Parathyroid adenoma (tissue), 2 donors: ENCODE measurements around the gene SPAG16.

ENCODE experiments used
- H2AFZ ChIP-seq: fragments of 300-600 bp; sonication (generic); one replicate; pipeline ENCODE4 v1.7.0; 2017; ENCODE audit warnings: antibody characterized with exemption, mild to moderate bottlenecking
- H3K27ac ChIP-seq: fragments of 300-600 bp; sonication (generic); one replicate; pipeline ENCODE4 v1.7.0; 2017
- H3K27me3 ChIP-seq: fragments of 300-600 bp; sonication (generic); one replicate; pipeline ENCODE4 v1.7.0; 2017; ENCODE audit warnings: low read length; ENCODE audit not compliant: control insufficient read depth, insufficient read depth
- H3K36me3 ChIP-seq: fragments of 300-600 bp; sonication (generic); one replicate; pipeline ENCODE4 v1.7.0; 2017; ENCODE audit warnings: low read length; ENCODE audit not compliant: control insufficient read depth, insufficient read depth
- H3K4me1 ChIP-seq: fragments of 300-600 bp; sonication (generic); one replicate; pipeline ENCODE4 v1.7.0; 2017; ENCODE audit warnings: control low read depth
- H3K4me2 ChIP-seq: fragments of 300-600 bp; sonication (generic); one replicate; pipeline ENCODE4 v1.7.0; 2017; ENCODE audit warnings: low read length
- H3K4me3 ChIP-seq: fragments of 300-600 bp; sonication (generic); one replicate; pipeline ENCODE4 v1.7.0; 2017; ENCODE audit warnings: low read depth, low read length
- H3K79me2 ChIP-seq: fragments of 300-600 bp; sonication (generic); one replicate; pipeline ENCODE4 v1.7.0; 2017; ENCODE audit warnings: control low read depth
- H3K9ac ChIP-seq: fragments of 300-600 bp; sonication (generic); one replicate; pipeline ENCODE4 v1.7.0; 2017; ENCODE audit warnings: mild to moderate bottlenecking
- H3K9me3 ChIP-seq: fragments of 300-600 bp; sonication (generic); one replicate; pipeline ENCODE4 v1.7.0; 2017; ENCODE audit warnings: low read length; ENCODE audit not compliant: control insufficient read depth
- TF ChIP-seq, protein P1 (sequence below): fragments of 300-600 bp; sonication (generic); IDR thresholded peaks from one replicate; pipeline ENCODE4 v1.7.0; 2017; ENCODE audit warnings: antibody characterized with exemption, mild to moderate bottlenecking
- donor health status: primary hyperparathyroidism.

The SPAG16 gene

DNA sequence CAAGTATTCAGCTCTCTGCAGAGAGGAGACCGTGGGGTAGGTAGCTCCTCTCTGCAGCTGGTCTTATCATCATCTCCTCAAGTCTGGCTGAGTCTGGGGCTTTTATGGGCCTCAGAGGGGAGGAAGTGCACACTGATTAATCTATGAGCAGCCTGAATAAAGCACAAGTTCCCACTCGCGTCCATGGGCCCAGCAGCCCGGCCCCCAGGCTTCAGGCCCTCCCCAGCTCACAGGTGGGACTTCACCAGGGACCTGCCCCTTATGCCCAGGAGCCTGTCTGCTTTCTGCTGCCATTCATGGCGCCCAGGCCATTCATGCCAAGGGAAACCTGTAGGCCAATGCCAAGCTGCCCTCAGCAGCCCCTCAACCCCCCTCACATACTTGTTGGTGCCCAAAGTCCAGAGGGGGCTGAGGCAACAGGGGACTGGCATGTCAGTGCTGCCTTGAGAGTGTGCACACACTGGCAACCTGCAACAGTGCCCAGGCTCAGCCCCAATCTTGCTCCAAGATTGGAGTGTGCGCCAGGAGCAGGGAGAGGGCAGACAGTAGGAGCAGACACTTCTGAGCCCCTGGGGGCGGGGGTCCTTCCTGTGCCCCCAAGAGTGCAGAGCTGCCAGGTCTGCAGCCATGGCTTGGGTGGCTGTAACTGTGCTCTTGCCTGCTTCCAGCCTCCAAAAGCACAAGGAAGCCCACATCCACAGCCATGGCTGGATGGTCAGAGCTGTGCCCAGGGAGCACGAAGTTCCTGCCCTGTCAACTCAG is 751.0 kb downstream of the SPAG16 start:
- no peak overlapping the region for H3K27ac ChIP-seq
- TF ChIP-seq, protein P1, sequence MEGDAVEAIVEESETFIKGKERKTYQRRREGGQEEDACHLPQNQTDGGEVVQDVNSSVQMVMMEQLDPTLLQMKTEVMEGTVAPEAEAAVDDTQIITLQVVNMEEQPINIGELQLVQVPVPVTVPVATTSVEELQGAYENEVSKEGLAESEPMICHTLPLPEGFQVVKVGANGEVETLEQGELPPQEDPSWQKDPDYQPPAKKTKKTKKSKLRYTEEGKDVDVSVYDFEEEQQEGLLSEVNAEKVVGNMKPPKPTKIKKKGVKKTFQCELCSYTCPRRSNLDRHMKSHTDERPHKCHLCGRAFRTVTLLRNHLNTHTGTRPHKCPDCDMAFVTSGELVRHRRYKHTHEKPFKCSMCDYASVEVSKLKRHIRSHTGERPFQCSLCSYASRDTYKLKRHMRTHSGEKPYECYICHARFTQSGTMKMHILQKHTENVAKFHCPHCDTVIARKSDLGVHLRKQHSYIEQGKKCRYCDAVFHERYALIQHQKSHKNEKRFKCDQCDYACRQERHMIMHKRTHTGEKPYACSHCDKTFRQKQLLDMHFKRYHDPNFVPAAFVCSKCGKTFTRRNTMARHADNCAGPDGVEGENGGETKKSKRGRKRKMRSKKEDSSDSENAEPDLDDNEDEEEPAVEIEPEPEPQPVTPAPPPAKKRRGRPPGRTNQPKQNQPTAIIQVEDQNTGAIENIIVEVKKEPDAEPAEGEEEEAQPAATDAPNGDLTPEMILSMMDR: no peak
- no peak overlapping the region for H2AFZ ChIP-seq
- no peaks in the 10 kb centered on the region for H3K79me2 ChIP-seq
- no peaks in the 10 kb centered on the region for H3K4me1 ChIP-seq
- H3K4me2 ChIP-seq: no peak overlapping the region
- no peak overlapping the region for H3K4me3 ChIP-seq
- H3K9ac ChIP-seq: no peak overlapping the region
- H3K27me3 ChIP-seq: no peaks in the 10 kb centered on the region
- no peaks in the 10 kb centered on the region for H3K36me3 ChIP-seq
- no peaks in the 10 kb centered on the region for H3K9me3 ChIP-seq

DNA sequence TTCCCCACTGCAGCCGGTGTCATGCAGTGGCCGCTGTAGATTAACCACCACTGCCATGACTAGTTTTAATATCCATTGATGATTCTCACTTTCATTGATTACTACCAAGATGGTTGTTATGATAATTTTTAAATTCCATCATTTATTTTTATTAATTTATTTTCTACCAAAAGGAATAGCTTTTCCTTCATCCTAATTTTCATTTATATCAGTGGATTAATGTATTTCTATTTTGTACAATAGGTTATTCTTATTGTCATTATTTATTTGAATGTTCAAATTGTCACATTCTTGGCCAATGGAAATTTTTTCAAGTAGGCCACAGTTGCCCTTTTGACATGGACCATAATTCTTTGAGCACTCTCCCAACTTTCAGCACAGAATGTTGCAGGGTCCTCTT is 751.7 kb downstream of the SPAG16 start:
- H3K9me3 ChIP-seq: no peaks in the 10 kb centered on the region
- no peaks in the 10 kb centered on the region for H3K27me3 ChIP-seq
- no peak overlapping the region for H3K4me3 ChIP-seq
- TF ChIP-seq, protein P1: no peak
- no peaks in the 10 kb centered on the region for H3K79me2 ChIP-seq
- no peak overlapping the region for H3K9ac ChIP-seq
- H2AFZ ChIP-seq: no peak overlapping the region
- no peak overlapping the region for H3K4me2 ChIP-seq
- no peaks in the 10 kb centered on the region for H3K36me3 ChIP-seq
- no peaks in the 10 kb centered on the region for H3K4me1 ChIP-seq
- H3K27ac ChIP-seq: no peak overlapping the region

DNA sequence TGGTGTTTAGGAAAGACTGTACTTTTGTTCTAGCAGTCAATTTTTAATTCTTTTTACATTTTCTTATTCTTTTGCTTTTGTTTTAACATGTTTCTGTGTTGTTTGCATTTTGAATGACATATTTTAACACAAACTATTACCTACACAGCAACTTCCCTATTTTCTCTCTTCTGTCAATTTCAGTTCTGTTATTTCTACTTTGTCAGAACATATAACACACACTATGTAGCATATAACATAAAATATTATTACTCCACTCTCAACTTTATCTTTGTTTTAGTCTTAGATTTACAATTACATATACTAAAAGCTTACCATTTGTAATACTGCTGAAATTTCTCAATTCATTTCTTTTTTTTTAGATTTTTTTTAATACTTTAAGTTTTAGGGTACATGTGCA is 753.9 kb downstream of the SPAG16 start:
- H3K27me3 ChIP-seq: no peaks in the 10 kb centered on the region
- H3K4me1 ChIP-seq: no peaks in the 10 kb centered on the region
- no peaks in the 10 kb centered on the region for H3K9me3 ChIP-seq
- H3K4me2 ChIP-seq: no peak overlapping the region
- no peaks in the 10 kb centered on the region for H3K36me3 ChIP-seq
- no peak overlapping the region for H3K4me3 ChIP-seq
- H3K9ac ChIP-seq: no peak overlapping the region
- TF ChIP-seq, protein P1: no peak
- H3K79me2 ChIP-seq: no peaks in the 10 kb centered on the region
- H2AFZ ChIP-seq: no peak overlapping the region
- no peak overlapping the region for H3K27ac ChIP-seq

DNA sequence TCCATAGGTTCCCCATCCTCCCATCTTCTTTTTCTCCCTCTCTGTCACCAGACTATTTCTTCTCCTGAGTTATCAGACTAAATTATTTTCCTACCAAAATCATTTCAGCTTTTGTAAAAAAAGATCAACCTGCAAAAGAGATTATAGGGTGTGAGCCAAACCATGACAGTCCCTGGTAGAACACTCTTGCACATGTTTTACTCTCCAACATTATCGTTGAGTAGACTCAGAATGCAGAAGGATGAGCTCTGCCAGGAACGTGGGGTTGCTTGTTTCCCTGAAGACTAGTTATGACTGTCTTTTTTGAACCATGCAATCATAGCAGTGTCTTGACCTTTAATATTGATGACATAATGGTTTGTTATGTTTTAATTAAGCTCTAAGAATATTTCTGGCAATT is 766.5 kb downstream of the SPAG16 start:
- no peaks in the 10 kb centered on the region for H3K4me1 ChIP-seq
- no peaks in the 10 kb centered on the region for H3K27me3 ChIP-seq
- H3K9ac ChIP-seq: no peak overlapping the region
- no peaks in the 10 kb centered on the region for H3K9me3 ChIP-seq
- H3K36me3 ChIP-seq: no peaks in the 10 kb centered on the region
- TF ChIP-seq, protein P1: no peak
- H3K4me2 ChIP-seq: no peak overlapping the region
- no peak overlapping the region for H3K27ac ChIP-seq
- H3K4me3 ChIP-seq: no peak overlapping the region
- no peak overlapping the region for H2AFZ ChIP-seq
- no peaks in the 10 kb centered on the region for H3K79me2 ChIP-seq

DNA sequence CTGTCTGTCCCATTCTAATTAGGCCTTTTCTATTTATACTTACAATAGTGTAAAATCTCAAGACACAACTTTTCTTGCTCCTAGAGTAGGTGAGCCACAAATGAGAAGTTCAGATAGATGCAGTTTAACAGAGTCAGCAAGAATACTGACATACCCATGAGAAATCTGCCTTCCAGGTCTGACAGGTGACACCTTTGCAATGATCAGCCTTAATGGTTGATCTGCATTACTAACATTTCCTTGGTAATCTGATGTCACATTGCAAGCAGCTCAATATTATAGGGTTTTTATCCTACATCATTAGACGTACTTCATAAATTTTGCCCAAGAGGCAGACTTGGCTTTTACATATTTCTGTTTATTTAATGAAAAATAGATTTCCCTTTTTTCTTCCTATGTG is 767.3 kb downstream of the SPAG16 start:
- no peak overlapping the region for H3K4me2 ChIP-seq
- H3K27ac ChIP-seq: no peak overlapping the region
- H3K9ac ChIP-seq: no peak overlapping the region
- no peak overlapping the region for H2AFZ ChIP-seq
- no peaks in the 10 kb centered on the region for H3K9me3 ChIP-seq
- TF ChIP-seq, protein P1: no peak
- no peaks in the 10 kb centered on the region for H3K27me3 ChIP-seq
- no peaks in the 10 kb centered on the region for H3K4me1 ChIP-seq
- no peaks in the 10 kb centered on the region for H3K79me2 ChIP-seq
- no peak overlapping the region for H3K4me3 ChIP-seq
- no peaks in the 10 kb centered on the region for H3K36me3 ChIP-seq
